EH (cell line): ENCODE data around the gene MAP3K2.

Experiments
- DNase-seq: peaks from one replicate; pipeline ENCODE4 v3.0.0-alpha.2; 2015; ENCODE audit warnings: low read depth

MAP3K2 gene

DNA sequence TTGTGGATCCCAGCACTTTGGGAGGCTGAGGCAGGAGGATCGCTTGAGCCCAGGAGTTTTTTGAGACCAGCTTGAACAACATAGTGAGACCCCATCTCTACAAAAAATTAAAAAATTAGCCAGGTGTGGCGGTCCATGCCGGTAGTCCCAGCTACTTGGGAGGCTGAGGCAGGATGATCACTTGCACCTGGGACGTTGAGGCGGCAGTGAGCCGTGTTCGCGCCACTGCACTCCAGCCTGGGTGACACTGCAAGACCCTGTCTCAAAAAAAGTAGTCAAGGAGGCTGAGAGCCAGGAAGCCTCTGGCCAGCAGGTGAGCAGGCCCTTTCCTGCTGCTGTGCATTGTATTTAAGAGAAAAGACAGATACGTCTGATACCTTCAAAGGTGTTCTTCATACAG is 19.3 kb upstream of the MAP3K2 start:
- DNase-seq: no peak

GRCh38 chr2:127406454-127406853 is 18.7 kb upstream of the MAP3K2 start:
- DNase-seq: peak; percentile 41

GRCh38 chr2:127405255-127405610 is 17.5 kb upstream of the MAP3K2 start:
- no peak for DNase-seq

DNA sequence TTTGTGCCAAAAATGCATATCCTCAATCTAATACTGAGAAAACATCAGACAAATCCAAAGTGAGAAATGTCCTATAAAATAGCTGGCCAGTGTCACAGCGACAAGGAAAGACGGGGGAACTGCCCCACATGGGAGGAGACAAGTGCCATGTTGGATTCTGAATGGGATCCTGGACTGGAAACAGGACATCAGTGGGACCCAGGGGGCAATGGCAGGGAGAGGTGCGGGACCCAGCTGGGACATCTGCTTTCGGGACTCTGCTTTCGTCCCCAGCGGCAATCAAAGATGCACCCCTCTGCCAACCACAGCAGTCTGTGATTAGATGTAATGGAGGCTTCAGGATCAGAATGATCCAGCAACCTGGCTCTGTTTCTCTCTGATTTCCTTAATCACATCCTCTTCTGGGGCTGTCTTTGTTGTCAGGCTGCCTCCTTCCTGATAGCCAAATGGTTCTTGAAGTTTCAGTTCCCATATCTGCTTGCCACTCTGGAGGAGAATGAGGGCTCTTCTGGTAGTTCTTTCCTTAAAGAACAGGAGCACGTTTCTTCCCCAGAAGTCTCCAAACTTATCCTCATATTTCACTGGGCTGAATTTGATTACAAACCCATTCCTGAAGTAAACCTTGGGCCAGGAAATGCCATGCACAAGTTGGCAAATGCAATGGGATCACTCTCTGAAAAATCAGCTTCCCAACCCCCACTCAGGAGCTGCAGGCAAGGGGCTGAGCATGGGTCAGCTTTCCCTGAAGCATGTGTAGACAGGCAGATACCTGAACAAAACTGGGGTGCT is 16.9 kb upstream of the MAP3K2 start:
- DNase-seq: no peak

DNA sequence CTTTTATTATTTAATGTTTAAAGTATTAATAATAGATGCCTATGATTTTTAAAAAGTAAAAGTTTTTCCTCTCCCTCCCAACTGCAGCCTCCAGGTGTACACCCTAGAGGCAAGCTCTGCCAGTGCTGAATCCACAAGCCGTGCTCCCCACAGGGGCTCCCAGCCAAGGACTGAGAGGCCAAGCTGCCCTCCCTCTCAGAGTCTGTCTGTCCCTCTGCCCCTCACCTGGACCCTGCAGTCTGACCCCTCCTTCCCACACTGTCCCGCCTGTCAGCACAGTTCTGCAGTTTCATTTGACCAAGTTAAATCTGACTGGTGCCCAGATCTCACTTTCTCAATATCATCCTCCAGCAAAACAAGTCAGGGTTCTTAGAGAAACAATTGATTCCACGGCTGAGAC is 15.7 kb upstream of the MAP3K2 start:
- no peak for DNase-seq

- peak; percentile 25 for DNase-seq
These were observed 14.3 kb upstream of the MAP3K2 start for GRCh38 chr2:127401757-127402695.

- DNase-seq: peak; percentile 75
These were observed 13.4 kb upstream of the MAP3K2 start for GRCh38 chr2:127400897-127401756.

DNA sequence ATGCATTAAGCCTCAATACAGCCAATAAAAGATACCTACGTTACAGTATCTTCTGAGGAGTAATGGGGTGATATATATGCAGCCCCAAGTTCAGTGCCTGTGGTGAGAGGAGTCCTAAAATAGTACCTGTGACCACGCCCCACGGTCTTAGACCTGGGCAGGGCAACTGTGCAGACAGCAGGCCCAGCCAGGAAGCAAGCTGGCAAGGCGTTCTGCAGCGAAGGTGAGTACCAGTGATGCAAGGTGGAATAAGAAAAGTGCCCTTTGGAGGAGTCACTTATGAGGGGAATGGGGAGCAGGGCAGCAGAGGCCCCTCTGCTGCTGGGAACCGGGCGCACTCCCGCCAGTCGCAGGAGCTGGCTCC is 12.7 kb upstream of the MAP3K2 start:
- no peak for DNase-seq

DNA sequence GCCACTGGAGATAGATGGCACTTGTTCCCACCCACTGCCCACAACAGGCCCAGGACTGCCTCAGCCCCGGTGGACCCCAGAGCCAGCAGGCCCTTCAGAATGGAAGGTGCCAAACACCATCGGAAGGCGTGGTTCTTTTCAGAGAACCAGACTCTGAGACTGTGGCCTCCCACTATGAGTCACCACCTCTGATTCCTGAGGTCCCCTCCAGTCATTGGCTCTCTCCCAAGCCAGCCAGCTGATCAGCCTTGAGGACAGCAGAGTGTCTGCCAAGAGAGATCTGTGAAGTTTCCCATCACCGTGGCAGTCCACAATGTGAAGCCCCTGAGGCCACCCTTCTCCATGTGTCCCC is 10.4 kb upstream of the MAP3K2 start:
- peak; percentile 97 for DNase-seq

DNA sequence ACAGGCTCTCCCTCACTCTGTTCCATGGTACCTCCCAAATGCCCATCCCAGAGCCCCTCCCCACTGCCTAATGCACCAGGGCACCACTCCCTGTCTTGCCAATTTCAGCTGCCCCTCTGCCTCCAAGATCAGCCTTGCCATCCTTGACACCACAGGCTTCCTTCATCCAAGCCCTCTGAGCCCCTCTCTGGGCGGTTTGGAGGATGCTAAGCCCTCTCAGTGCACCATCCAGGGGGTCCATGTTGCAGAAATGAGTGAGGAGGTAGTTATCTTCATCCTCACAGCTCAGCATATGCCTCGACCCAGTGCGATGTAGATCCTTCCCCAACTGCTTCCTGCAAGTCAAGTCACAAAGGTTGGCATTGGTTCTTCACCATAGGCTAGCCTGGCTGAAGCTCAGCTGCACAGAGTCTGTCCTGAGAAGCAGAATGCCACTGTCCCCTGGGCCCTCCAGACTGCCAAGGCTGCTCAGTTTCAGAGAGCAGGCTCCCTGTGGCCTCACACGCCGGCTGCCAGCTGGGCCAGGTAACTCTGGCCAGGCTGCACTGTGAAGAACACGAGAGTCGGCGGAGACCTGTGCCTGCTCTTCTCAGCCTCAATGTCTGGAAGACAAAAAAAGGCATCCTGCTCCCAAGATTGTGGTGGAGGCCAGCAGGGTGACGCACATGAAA is 9.9 kb upstream of the MAP3K2 start:
- no peak for DNase-seq

DNA sequence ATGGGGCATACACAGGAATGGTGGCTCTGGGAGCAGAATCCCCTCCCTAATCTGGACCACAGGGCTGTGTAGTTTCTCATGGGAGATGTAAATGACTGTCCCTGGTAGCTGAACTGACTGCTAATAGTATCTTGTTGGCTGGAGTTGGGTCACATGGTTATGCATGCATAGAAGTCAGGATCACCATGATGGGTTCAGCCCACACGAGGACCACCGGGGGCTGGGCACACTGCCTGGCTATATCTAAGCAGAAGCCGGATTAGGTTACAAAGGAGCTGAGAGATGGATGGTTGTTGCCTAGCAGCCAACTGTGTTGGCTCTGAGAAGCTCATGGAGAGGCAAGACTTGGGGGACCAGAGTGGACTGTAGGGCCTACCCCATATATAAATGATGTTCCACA is 6.7 kb upstream of the MAP3K2 start:
- no peak for DNase-seq

DNA sequence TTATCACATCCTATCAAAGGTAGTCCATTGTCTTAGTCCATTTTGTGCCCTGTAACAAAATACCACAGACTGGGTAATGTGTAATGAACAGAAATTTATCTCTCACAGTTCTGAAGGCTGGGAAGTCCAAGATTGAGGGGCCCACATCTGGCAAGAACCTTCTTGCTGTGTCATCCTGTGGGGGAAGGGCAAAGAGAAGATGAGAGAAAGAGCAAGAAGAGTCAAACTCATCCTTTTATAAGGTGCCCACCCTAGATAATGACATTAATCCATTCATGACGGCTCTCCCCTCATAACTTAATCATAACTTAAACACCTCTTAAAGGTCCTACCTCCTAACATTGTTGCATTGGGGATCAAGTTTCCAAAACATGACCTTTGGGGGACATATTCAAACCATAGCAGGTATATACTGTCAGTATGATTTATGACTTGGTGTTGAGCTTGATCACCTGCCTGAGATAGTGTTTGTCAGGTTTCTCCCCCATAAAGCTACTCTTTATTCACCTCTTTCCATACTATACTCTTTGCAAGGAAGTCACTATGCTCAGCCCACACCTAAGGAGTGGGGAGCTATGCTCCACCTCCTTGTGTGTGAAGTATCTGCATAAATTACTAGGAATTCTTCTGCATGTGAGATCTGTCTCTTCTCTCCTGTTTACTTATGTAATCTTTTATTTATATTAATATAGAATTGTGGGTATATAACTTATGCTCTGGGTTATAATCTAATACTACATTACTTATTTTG is 5.2 kb upstream of the MAP3K2 start:
- DNase-seq: no peak

DNA sequence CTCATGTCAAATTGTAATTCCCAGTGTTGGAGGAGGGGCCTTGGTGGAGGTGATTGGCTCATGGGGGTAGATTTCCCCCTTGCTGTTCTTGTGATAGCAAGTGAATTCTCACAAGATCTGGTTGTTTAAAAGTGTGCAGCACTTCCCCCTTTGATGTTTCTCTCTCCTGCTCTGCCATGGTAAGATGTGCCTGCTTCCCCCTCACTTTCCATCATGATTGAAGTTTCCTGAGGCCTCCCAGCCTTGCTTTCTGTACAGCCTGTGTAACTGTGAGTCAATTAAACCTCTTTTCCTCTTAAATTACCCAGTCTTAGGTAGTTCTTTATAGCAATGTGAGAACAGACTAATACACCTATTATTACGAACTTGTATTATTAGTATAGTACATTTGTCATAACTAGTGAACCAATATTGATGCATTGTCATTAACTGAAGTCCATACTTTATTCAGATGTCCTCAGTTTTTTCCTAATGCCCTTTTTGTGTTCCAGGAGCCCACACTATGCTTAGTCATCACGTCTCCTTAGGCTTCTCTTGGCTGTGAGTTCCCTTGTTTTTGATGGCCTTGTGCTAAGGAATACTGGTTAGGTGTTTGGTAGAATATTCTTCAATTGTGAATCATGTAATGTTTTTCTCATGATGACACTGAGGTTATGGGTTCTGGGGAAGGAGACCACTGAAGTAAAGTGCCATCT is 4.5 kb upstream of the MAP3K2 start:
- DNase-seq: peak; percentile 35

DNA sequence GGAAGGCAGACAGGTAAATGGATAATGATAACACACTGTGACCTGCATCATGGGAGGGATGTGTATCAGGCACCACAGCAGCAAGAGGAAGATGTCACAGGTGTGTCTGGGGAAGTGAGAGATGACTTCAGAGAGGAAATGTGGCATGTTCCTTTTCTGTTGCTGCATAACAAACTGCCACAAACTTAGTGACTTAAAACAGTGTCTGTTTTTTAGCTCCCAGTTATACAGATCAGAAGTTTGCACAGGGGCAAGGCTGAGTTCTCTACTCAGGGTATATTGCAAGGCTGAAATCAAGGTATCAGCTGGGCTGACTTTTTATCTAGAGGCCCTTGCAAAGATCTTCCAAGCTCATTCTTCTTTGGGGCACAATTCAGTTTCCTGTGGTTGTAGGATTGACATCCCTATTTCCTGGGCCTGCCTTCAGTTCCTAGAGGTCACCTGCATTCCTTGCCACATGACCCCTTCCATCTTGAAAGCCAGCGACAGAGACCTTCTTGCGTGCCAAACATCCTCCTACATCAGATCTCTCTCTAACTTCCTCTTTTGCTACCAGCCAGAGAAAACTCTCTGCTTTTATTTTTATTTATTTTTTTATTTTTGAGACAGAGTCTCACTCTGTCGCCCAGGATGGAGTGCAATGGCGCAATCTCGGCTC is 2.1 kb upstream of the MAP3K2 start:
- DNase-seq: no peak

GRCh38 chr2:127388423-127389164 is 819 bp upstream of the MAP3K2 start:
- no peak for DNase-seq

DNA sequence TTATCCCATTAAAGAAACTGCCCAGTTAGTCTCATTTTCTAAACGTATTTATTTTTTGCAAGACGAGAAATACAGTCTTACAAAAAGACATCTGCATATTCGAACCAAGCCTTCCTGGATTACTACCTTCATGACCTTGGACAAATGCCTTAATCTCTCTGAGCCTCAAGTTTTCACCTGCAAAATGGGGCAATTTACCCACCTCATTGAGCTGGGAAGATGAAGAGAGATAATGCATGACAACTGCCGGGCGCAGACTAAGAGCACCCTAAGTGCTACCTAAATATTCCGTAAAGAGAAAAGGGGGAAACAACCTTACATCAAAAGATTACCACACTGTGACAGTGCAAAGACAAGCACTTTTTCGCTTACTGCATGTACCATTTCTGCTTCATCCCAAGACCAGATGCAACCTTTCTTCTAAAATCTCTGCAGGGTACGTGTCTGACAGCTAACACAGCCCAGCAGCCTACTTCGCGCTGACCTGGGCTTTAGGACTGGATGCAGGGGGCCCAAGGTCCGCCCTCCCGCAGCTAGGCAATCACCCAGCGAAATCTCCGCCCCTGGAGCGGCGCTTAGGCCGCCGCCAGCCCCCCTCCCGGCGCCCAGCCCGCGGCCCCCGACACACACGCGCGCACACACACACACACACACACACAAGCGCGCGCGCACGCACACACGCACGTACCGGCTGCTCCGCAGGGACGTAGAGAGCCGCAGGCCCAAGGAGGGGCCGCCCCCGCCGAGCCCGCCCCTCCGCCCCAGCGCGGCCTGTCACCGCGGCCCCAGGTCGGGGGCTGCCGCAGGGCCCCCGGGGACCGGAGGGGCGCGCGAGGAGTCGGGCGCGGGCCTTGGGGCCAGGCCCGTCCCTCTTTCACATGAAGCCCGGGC is 766 bp downstream of the MAP3K2 start:
- DNase-seq: peak; percentile 84

DNA sequence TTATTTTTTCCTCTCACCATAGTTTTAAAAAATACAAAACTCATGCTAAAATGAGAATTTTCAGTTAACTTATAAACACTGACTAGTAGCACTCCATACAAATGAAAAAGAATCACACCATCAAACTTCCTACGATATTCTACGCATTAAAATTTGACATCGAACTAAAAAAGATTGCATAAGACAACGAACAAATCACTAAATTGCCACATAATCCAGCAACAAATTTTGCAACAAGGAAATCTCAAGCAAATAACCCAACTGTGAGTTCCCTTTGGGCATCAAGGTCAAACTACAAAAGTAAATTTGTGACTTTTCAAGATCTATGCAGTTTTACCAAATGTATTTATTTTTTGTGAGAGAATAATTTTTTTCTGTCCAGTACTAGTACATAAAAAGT is 1.5 kb downstream of the MAP3K2 start:
- no peak for DNase-seq

- DNase-seq: no peak
These were observed 3.2 kb downstream of the MAP3K2 start for GRCh38 chr2:127384529-127384928.
